ENCODE measurements around the gene MMEL1.

Gene MMEL1

GRCh38 chr1:2604844-2605508, 27.8 kb downstream of the MMEL1 start:
- no peak for DNase-seq (ENCODE audit: low read depth in 2 of 2)

DNA sequence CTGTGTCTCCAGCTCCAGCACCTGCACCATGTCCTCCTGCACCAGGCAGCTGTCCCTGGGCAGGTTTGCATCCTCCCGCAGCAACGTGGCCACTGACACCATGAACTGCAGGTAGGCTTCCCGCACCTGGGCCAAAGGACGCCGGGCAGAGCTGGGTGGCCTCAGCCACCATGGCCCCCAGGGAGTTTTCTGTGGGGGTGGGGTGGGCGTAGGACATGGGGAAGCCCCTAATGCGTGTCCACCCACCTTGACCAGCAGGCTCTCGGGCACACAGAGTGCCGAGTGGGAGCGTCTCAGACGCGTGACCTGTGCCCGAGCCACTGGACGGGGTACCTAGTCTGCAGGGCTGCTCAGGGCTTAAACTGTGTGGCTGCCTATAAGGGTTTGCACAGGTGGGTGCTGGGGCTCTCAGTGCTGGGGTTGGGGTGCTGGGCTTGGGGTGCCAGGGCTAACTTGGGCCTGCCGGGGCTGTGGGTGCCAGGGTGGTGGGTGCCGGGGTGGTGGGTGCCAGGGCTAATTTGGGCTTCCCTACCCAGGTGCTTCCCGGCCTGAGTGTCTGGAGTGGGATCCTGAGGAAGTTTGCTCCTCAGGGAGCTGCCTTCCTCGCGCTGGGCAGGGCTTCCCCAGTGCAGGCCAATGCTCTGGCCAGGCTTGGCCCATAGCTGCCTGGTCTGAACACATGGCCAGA, 28.5 kb downstream of the MMEL1 start:
- no peak for DNase-seq (ENCODE audit: low read depth in 2 of 2)

DNA sequence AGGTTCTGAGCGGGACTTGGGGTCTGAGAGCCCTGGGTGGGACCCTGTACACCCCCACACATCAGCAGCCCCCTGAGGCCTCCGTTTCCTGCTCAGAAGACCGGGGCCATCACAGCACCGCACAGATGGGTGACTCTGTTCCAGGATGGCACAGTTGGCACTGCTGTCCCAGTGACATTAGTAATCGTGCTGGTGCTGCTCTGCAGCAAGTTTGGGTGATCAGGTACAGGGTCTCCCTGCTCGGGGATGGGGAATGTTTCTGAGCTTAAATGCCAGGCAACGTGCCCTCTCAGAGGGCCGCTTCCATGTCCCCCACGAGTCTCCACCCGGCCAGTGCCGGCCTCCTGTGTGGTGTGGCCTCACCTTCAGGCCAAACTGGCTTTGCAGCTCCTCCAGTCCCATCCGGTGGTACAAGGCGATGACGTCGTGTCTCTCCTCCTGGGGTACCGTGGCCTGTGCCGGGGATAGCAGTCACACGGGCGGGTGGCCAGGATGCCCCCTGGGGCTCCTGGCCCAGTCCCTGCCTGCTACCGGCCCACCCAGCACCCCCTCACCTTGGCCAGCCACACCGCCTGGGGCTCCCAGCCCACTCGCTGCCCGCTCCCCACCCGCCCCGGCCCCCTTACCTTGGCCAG, 29.2 kb downstream of the MMEL1 start:
- DNase-seq (ENCODE audit: low read depth in 2 of 2), result no peak

DNA sequence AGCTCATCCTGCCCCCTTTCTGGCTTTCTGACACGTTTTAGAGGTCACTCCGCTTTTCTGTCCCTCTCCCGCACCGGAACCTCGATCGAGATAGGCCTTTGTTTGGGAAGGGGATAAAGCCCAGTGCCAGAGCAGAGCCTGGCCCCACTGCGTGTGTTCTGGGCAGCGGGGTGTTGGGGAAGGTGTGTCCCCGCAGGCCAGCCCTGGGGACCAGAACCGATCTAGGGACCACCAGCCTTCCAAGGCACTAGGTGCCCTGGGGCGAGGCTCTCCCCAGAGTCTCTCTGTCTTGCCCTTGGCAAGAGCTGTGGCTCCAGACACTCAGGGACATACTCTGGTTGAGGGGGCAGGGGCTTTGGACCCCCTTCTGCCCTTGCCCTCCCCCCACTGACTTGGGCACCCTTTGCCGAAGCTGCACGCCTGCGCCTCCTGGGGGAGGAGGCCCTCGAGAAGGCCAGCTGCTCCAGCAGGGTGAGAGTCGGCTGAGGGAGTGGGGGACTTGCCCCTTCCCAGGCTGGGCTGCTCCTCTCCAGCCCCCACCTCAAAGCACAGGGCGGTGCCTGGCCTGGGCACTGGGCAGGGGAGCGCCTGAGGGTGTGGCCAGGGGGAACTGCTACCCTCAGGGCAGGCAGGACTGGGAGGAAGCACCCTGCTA, 29.8 kb downstream of the MMEL1 start:
- DNase-seq (ENCODE audit: low read depth in 2 of 2), result no peak

DNA sequence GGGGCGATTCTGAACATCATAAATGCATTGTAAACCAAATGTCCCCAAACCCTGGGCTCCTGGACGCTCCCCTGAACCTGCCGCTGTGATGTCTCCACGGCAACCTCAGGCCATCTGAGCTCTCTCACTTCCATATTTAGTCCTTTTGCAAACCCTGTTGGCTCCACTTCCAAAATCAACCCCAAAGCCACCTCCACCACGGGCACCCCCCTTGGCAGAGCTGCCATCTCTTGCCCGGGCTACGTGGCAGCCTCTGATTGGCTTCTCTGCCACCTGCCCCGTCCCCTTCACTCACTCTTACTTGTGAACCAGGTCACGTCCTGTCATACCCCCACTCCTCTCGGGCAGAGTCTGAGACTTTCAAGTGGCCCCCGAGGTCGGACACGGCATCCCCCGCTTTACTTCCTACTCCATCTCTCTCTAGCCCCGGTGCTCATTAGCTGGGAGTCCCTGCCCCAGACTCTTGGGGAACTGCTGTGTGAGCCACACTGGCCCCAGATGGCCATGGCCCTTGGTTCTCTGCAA, 30.4 kb downstream of the MMEL1 start:
- no peak for DNase-seq (ENCODE audit: low read depth in 2 of 2)

DNA sequence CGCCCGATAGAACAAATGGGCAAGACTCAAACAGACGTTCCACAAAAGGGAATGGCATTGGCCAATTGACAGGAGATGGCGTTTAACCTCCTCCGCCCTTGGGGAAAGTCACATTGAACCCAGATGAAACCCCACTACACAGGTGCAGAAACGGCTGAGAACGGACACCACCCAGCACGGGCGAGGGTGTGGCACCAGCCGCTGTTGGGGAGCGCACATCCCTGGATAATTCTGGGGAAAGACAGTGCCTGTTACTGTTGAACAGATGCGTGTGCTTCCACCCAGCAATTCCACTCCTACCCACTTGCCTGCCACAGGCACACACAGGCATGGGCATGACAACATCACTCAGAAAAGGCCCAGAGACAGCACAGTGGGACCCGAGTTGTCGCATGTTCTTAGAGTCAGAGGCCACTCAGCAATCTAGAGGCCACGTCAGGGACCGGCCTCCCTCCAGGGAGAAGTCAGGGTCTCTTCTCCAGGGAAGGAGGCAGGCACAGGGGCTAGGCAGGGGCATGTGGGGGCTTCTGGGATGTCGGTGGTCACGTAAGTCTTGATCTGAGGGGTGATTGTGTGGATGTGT, 31.0 kb downstream of the MMEL1 start:
- DNase-seq (ENCODE audit: low read depth in 2 of 2), result no peak

DNA sequence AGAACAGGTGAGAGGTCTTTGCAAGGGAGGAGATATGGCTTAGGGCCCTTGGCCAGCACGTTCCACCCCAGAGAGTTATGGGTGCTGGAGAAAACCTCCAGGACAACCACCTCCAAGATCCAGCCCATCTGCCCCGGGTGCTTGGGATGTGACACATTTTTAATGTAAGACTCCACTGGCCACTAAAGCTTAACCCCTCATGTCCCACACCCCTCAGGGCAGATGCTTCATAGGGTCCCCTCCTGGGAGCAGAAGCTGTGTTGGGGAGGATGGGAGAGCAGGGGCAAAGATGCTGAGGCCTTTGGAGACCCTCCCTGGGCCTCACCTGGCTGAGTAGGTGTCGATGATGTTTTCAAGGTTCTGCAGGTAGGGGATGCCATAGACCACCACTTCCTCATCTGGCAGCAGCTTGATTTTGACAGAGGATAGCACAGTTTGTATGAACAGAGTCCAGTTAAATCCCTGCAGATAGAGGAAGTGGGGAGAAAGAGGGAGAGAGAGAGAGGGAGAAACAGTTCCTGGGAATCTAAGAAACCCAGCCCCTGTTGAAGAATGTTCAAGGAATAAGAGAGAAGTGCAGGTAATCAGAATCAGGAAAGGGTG, 34.4 kb downstream of the MMEL1 start:
- DNase-seq (ENCODE audit: low read depth in 2 of 2), result no peak

DNA sequence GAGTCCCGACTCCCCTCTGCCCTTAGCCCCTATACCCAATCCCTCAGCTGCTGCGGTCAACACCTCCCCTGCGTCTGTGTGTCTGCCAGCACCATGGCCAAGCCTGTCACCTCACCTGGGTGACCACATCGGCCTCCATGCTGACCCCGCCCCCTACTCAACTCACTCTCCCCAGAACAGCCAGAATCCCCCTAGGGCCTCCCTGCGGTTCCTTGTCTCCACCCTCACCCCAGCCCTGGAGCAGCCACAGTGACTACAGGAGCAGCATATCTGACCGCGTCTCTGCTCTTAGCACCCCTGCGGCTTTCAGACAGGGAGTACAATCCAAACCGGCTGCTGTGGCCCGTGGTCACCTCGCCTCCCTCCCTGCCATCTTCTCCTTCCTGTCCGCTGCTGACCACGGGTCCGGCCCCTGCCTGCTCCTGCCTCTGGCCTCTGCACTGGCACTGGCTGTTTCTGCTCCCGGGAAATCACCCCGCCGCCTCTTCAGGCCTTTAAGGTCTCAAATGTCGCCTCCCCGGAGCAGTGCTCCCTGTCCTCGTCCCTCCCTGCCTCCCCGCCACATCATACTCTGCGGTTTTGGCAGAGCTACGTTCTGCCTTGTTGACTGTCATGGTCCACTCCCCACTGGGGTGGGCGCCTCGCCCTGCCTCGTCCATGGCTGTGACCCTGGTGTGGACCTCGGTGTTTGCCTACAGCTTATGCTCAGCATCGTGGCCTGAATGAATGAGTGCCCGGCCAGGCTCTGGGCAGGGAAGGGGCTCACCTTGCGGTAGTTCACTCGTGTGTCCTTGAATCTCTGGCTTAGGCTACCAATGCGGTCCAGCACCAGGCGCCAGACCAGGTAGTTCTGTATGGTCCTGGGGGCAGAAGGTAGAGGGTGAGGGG, 35.1 kb downstream of the MMEL1 start:
- no peak for DNase-seq (ENCODE audit: low read depth in 2 of 2)

GRCh38 chr1:2596530-2597333, 36.1 kb downstream of the MMEL1 start:
- DNase-seq (ENCODE audit: low read depth in 2 of 2), result no peak

DNA sequence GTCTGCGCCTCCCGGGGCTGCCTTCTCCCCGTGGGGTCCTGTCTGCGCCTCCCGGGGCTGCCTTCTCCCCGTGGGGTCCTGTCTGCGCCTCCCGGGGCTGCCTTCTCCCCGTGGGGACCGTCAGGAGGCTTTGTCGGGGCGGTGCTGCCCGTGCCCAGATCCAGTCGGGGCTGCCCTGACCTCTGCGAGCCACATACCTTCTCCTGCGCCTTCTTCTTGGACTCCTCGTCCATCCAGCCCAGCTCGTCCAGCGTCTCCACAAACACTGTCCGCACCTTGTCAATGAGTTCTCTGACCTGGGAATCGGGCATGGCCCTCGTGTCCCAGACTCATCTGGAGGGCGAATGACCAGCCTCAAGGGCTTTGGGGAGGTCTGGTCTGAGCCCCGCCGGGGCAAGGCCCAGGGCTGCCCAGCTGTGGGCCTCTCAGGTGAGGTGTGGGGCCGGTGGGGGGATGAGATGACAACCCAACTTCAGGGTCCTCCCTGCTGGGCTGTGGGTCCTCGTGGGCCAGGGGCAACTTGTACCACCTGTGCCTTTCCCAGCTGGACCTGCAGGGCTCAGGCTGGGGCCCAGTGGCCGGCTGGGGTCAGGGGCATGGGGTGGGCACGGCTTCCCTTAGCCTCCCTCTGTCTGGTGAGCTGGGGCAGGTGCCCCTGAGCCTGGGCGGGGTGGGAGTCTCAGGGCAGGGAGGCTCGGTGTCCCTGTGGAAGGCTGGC, 36.8 kb downstream of the MMEL1 start:
- no peak for DNase-seq (ENCODE audit: low read depth in 2 of 2)

- DNase-seq (ENCODE audit: low read depth in 2 of 2), result no peak
Measured at GRCh38 chr1:2595261-2595811, 37.5 kb downstream of the MMEL1 start.

- no peak for DNase-seq (ENCODE audit: low read depth in 2 of 2)
Measured at GRCh38 chr1:2594641-2595131, 38.1 kb downstream of the MMEL1 start.

- no peak for DNase-seq (ENCODE audit: low read depth in 2 of 2)
Measured at GRCh38 chr1:2594001-2594640, 38.7 kb downstream of the MMEL1 start.

GRCh38 chr1:2593251-2593878, 39.5 kb downstream of the MMEL1 start:
- DNase-seq (ENCODE audit: low read depth in 2 of 2), result no peak

DNA sequence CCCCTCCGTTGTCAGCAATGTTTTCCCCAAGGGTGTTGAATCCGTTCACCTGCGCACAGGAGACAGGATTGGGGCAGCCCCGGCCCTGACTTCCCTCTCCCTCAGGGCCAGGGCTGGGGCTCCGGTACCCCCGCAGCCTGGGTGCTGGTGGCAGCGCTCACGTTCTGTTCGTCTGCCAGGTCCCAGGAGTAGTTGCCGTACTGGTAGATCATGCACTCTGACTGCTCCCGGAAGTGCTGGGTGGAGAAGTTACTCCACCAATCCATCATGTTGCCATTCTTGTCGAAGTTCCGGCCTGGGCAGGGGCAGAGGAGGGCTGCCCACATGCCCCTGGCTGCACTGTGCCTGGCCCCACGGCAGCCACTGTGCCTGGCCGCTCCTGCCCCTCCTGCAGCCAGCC, 40.1 kb downstream of the MMEL1 start:
- DNase-seq (ENCODE audit: low read depth in 2 of 2), result no peak

DNA sequence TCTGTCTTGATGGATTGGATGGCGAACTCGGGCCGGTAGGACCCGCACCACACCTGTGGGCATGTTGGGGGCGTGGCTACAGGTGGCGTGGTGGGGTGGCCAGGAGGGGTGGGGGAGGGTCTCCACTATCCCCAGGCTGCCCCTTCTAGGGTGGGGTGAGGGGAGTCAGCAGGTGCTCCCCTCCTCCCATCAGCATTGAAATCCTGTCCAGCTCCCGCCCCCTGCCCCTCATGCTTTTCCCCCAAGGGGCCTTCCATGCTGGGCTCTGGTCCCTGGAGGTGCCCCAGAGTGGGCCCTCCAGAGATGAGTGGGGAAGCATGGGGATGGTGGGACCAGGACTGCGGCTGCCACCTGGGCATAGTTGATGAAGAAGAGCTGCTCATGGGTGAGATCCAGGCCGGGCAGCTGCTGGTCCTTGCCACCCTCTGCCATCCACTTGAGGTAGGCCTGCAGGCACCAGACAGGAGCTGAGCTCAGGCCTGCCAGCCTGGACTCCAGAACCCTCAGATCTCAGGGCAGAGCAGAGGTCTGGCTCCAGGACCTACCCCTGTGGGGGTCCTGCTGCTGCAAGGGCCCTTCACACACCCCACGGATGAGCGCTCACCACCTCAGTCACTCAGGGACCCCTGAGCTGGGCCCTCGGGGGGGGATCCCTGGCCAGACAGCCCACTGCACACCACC, 41.1 kb downstream of the MMEL1 start:
- DNase-seq (ENCODE audit: low read depth in 2 of 2), result no peak

- no peak for DNase-seq (ENCODE audit: low read depth in 2 of 2)
Measured at GRCh38 chr1:2591233-2591580, 41.6 kb downstream of the MMEL1 start.
